ENCODE data around the gene FOXK2. TPM values are rescaled to one million over a fixed set of nuclear protein-coding genes. Genes with fewer than 3 reads are reported as not detected.

FOXK2 gene
- total RNA-seq, 2 experiments from 2014 or later: 76.2 to 144 TPM

DNA sequence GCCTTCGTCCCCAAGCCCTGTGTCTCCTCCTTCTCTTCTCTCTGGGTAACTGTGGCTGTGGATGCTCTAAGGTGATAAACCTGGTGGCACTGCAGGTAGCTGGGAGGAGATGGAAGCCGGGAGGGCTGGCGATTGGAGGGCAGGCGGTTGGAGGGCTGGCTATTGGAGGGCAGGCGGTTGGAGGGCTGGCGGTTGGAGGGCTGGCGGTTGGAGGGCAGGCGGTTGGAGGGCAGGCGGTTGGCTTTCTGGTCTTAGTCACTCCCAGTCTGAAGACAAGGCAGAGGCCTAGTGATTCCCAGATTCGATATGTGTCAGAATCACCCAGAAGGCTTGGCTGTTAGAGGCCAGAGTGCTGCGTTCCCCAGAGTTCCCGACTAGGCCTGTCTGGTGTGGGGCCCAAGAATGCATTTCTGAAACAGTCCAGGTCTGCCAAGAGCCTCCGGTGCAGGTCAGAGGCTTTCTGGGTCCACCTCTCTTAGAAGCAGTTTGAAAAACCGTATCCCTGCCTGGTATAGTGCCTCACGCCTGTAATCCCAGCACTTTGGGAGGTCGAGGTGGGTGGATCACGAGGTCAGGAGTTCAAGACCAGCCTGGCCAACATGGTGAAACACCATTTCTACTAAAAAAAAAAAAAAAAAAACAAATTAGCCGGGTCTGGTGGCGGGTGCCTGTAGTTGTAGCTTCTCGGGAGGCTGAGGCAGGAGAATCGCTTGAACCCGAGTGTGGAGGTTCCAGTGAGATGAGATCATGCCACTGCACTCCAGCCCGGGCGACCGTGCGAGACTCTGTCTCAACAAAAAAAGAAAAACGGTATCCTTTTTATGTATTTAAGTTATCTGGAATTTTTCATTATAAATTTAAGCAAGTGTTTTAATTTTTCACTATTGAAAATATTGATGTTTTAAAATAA, 69.0 kb downstream of the FOXK2 start:
- no peak overlapping the region for H2AFZ ChIP-seq (ENCODE audit: low read length)
- peaks cover 80% of the 10 kb centered on the region for H3K36me3 ChIP-seq (ENCODE audit: insufficient read depth, low read length)
- H3K9me2 ChIP-seq (ENCODE audit: insufficient read depth, low read length): no peaks in the 10 kb centered on the region
- CTCF ChIA-PET (ENCODE audit: unreplicated experiment): no interaction called here
- no peak overlapping the region for H3K4me2 ChIP-seq (ENCODE audit: low read length)
- H3K4me1 ChIP-seq (ENCODE audit: insufficient read depth, low read length, poor library complexity, severe bottlenecking): peaks cover 12% of the 10 kb centered on the region
- H4K20me1 ChIP-seq (ENCODE audit: insufficient read depth, low read length): no peaks in the 10 kb centered on the region
- no peak for DNase-seq (ENCODE audit: low spot score)
- no peaks in the 10 kb centered on the region for H3K79me2 ChIP-seq (ENCODE audit: insufficient read depth, low read depth, low read length)
- no peaks in the 10 kb centered on the region for H3K9me3 ChIP-seq (ENCODE audit: low read length)
- no peak overlapping the region for H3K4me3 ChIP-seq (ENCODE audit: low read depth, low read length, poor library complexity, severe bottlenecking)
- intact Hi-C loops (cut with micrococcal nuclease; ENCODE audit: unreplicated experiment): no loop called here
- H3K27ac ChIP-seq (ENCODE audit: low read depth, low read length, poor library complexity, severe bottlenecking): no peak overlapping the region
- TF ChIP-seq, protein P1, sequence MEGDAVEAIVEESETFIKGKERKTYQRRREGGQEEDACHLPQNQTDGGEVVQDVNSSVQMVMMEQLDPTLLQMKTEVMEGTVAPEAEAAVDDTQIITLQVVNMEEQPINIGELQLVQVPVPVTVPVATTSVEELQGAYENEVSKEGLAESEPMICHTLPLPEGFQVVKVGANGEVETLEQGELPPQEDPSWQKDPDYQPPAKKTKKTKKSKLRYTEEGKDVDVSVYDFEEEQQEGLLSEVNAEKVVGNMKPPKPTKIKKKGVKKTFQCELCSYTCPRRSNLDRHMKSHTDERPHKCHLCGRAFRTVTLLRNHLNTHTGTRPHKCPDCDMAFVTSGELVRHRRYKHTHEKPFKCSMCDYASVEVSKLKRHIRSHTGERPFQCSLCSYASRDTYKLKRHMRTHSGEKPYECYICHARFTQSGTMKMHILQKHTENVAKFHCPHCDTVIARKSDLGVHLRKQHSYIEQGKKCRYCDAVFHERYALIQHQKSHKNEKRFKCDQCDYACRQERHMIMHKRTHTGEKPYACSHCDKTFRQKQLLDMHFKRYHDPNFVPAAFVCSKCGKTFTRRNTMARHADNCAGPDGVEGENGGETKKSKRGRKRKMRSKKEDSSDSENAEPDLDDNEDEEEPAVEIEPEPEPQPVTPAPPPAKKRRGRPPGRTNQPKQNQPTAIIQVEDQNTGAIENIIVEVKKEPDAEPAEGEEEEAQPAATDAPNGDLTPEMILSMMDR (conservative IDR thresholded peaks at IDR 0.05; ENCODE audit: low read length): no peak
- no peak for TF ChIP-seq EZH2phosphoT487 (IDR thresholded peaks at IDR 0.05; ENCODE audit: borderline replicate concordance, low read depth, low read length)
- POLR2A ChIA-PET: no interaction called here
- no TSS peak for BruUV-seq (replicated peaks)

DNA sequence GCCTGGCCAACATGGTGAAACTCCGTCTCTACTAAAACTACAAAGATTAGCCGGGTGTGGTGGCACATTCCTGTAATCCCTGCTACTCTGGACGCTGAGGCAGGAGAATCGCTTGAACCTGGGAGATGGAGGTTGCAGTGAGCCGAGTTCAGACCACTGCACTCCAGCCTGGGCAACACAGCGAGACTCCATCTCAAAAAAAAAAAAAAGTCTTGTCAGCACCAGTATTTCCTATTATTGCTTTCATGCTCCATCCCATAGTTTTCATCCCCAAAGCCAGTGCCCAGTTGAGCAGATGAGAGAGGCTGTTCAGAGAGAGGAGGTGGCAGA, 70.3 kb downstream of the FOXK2 start:
- Histone ChIP-seq H3K27ac (ENCODE audit: low read depth, low read length, poor library complexity, severe bottlenecking) (peak overlapping the region; percentile 1), H3K36me3 (ENCODE audit: insufficient read depth, low read length) (peaks cover 79% of the 10 kb centered on the region), H4K20me1 (ENCODE audit: insufficient read depth, low read length) (no peaks in the 10 kb centered on the region), H3K9me2 (ENCODE audit: insufficient read depth, low read length) (no peaks in the 10 kb centered on the region), H3K4me2 (ENCODE audit: low read length) (no peak overlapping the region), H3K4me1 (ENCODE audit: insufficient read depth, low read length, poor library complexity, severe bottlenecking) (peaks cover 17% of the 10 kb centered on the region), H2AFZ (ENCODE audit: low read length) (no peak overlapping the region), H3K9me3 (ENCODE audit: low read length) (no peaks in the 10 kb centered on the region), H3K79me2 (ENCODE audit: insufficient read depth, low read depth, low read length) (no peaks in the 10 kb centered on the region), H3K4me3 (ENCODE audit: low read depth, low read length, poor library complexity, severe bottlenecking) (no peak overlapping the region)
- ChIA-PET CTCF (ENCODE audit: unreplicated experiment) (no interaction called here), POLR2A (no interaction called here)
- no TSS peak for BruUV-seq (replicated peaks)
- intact Hi-C loops (cut with micrococcal nuclease; ENCODE audit: unreplicated experiment): no loop called here
- no peak for DNase-seq (ENCODE audit: low spot score)
- no peak for TF ChIP-seq EZH2phosphoT487 (IDR thresholded peaks at IDR 0.05; ENCODE audit: borderline replicate concordance, low read depth, low read length)
- TF ChIP-seq, protein P1 (conservative IDR thresholded peaks at IDR 0.05; ENCODE audit: low read length): no peak

DNA sequence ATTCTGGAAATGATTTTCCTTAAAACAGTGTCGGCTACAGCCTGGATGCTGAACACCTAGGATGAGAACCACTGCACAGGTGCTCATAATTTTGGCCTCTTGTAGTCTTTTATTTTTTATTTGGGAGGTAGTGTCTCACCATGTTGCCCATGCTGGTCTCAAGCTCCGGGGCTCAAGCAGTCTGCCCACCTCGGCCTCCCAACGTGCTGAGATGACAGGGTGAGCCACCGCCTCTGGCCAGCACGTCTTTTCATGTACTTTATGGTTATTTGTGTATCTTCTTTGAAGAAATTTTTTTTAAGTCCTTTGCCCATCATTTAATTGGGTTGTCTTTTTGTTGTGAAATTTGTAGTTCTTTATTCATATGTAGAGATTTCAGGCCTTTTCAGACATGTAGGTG, 70.7 kb downstream of the FOXK2 start:
- Histone ChIP-seq H3K9me3 (ENCODE audit: low read length) (no peaks in the 10 kb centered on the region), H3K4me3 (ENCODE audit: low read depth, low read length, poor library complexity, severe bottlenecking) (no peak overlapping the region), H3K36me3 (ENCODE audit: insufficient read depth, low read length) (peaks cover 79% of the 10 kb centered on the region), H2AFZ (ENCODE audit: low read length) (no peak overlapping the region), H3K9me2 (ENCODE audit: insufficient read depth, low read length) (no peaks in the 10 kb centered on the region), H3K79me2 (ENCODE audit: insufficient read depth, low read depth, low read length) (no peaks in the 10 kb centered on the region), H4K20me1 (ENCODE audit: insufficient read depth, low read length) (no peaks in the 10 kb centered on the region), H3K4me2 (ENCODE audit: low read length) (no peak overlapping the region), H3K4me1 (ENCODE audit: insufficient read depth, low read length, poor library complexity, severe bottlenecking) (peaks cover 17% of the 10 kb centered on the region), H3K27ac (ENCODE audit: low read depth, low read length, poor library complexity, severe bottlenecking) (peak overlapping the region; percentile 1)
- POLR2A ChIA-PET: no interaction called here
- intact Hi-C loops (cut with micrococcal nuclease; ENCODE audit: unreplicated experiment): no loop called here
- CTCF ChIA-PET (ENCODE audit: unreplicated experiment): no interaction called here
- TF ChIP-seq, protein P1 (conservative IDR thresholded peaks at IDR 0.05; ENCODE audit: low read length): no peak
- no peak for TF ChIP-seq EZH2phosphoT487 (IDR thresholded peaks at IDR 0.05; ENCODE audit: borderline replicate concordance, low read depth, low read length)
- no peak for DNase-seq (ENCODE audit: low spot score)
- BruUV-seq (replicated peaks): no TSS peak
